Stomach (tissue), 9 donors: Measurements from ENCODE around the gene MOB2. TPM values are rescaled to one million over a fixed set of nuclear protein-coding genes. Genes with fewer than 3 reads are reported as not detected.

Experiments used
- DNase-seq, 2 donors: peaks; one replicate each; pipeline versions ENCODE4 v3.0.0 to v3.0.0-alpha.2; 2013 to 2019
- H3K27ac ChIP-seq, 5 donors: fragments of 200-600 bp in 4 of 5; sonication (generic) in 4 of 5; one replicate each; pipeline ENCODE4 v1.5.1; 2013 to 2019; ENCODE audit warnings: mild to moderate bottlenecking in 1 of 5, moderate library complexity in 1 of 5
- H3K27me3 ChIP-seq, 3 donors: fragments of 200-600 bp; sonication (generic); one replicate each; pipeline ENCODE4 v1.5.1; 2017 to 2019; ENCODE audit warnings: mixed run types in 1 of 3
- H3K36me3 ChIP-seq, 4 donors: fragments of 200-600 bp; sonication (generic); 1 replicate in 3 of 4; 2 replicates in 1 of 4; pipeline ENCODE4 v1.5.1; 2016 to 2019
- H3K4me1 ChIP-seq, 4 donors: fragments of 200-600 bp; sonication (generic); one replicate each; pipeline ENCODE4 v1.5.1; 2016 to 2019
- H3K4me3 ChIP-seq, 4 donors: fragments of 200-600 bp; sonication (generic) in 3 of 4; one replicate each; pipeline ENCODE4 v1.5.1; 2016 to 2019; ENCODE audit warnings: mild to moderate bottlenecking in 1 of 4
- H3K9me3 ChIP-seq, 4 donors: fragments of 200-600 bp; sonication (generic); one replicate each; pipeline ENCODE4 v1.5.1; 2016 to 2019
- EP300 ChIP-seq: sonication (generic); formaldehyde crosslinking; IDR thresholded peaks from one replicate; pipeline ENCODE4 v1.6.1; 2017; ENCODE audit warnings: antibody characterized with exemption
- POLR2A ChIP-seq, 4 donors: fragments of 450-650 bp; IDR thresholded peaks; one replicate each; pipeline ENCODE4 v1.6.1; 2016; ENCODE audit warnings: antibody characterized with exemption in 4 of 4, control low read depth in 2 of 4, mild to moderate bottlenecking in 1 of 4, moderate library complexity in 1 of 4
- POLR2AphosphoS5 ChIP-seq, 3 donors: sonication (generic); formaldehyde crosslinking; IDR thresholded peaks; one replicate each; pipeline ENCODE4 v1.6.1; 2016; ENCODE audit warnings: antibody characterized with exemption in 3 of 3
- WGBS, 5 donors: extraction: QIAGEN DNeasy Blood & Tissue Kit in 3 of 5; methylation state at CpG; one replicate each; pipeline versions ENCODE4 v1.1.5 to v1.1.7; 2013 to 2018; 5-methylcytosine and 5-hydroxymethylcytosine counted together
- intact Hi-C: fragments of 100-400 bp; cut with DNase I; formaldehyde crosslinking; loops from one replicate; pipeline ENCODE4 v1.15.1; 2023; ENCODE audit warnings: low total_unique reads
- polyA plus RNA-seq, 3 donors: library from polyadenylated mRNA; stranded (reverse); fragments of 200-250 nt; gene quantifications; one replicate each; pipeline ENCODE4 v1.2.3, GENCODE V29; 2013
- total RNA-seq, 5 donors: library from RNA; depleted of rRNA; stranded (reverse); fragments of >200 nt; gene quantifications; one replicate each; pipeline versions ENCODE4 v1.1.0 to v1.2.3, GENCODE V29; 2014 to 2016
- TF ChIP-seq, protein P1 (sequence below), 7 experiments: fragments of 450-650 bp in 4 of 7; fragments of 200-600 bp in 3 of 7; sonication (generic) in 3 of 7; IDR thresholded peaks; one replicate each; pipeline ENCODE4 v1.5.1; 2016 to 2019; ENCODE audit warnings: antibody characterized with exemption in 7 of 7, control low read depth in 2 of 7, mild to moderate bottlenecking in 1 of 7
- donor health status: healthy with polysubstance abuse.
- donor health status: Bipolar disorder and iron deficiency.
- donor health status: healthy.

Gene MOB2
- total and polyA plus RNA-seq, 8 donors, result 11.3 to 46.3 (median 27.3) TPM

DNA sequence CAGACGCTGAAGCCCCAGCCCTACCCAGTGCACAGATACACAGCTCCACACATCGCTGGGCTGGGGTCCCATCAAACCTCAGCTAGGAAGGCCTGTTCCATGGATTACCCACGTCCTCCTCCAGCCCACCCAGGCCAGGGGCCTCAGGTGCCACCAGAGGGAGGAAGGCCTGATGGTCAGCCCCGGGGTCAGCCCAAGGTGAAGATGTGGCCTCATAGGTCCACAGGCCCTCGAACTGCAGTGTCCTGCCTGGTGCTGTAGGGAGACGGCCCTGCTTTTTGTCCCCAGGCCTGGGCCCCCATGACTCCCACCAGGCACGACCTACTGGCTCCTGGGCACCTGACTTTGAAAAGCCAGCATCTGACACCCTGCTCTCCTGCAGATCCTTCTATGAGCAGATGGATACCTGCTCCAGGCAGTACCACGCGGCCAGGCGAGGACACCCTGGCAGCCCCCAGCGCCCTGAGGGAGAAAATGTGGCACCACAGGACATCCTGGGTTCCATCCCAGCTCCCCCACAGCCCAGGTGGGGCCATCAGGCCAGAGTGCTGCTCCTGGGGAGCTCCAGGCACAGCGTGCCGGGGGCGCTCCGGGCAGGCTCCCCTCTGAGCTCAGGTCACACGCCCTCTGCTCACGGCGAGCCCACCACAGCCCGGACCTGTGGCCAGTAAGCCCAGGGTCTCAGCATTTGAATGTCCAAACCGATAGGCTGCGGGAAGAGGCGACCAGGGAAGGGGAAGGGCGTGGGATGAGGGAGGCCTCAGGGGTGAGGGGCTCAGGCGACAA lies 15.8 kb upstream of the MOB2 start:
- Histone ChIP-seq H3K9me3 (no peaks in the 10 kb centered on the region), H3K4me3 (no peak overlapping the region), H3K27ac (no peak overlapping the region), H3K36me3 (peaks cover 0 to 20% (median 17%) of the 10 kb centered on the region in 4 donors), H3K27me3 (no peaks in the 10 kb centered on the region), H3K4me1 (peaks cover 18 to 76% (median 61%) of the 10 kb centered on the region in 4 donors)
- 82 to 93% (median 91%) methylated on average over 13 to 24 of the region's 24 CpGs for WGBS, 5 donors
- intact Hi-C loops, result no loop called here
- no peak for DNase-seq
- TF ChIP-seq POLR2AphosphoS5 (IDR thresholded peaks at IDR 0.05) (no peak), EP300 (no peak), POLR2A (IDR thresholded peaks at IDR 0.05) (no peak)
- TF ChIP-seq, protein P1, sequence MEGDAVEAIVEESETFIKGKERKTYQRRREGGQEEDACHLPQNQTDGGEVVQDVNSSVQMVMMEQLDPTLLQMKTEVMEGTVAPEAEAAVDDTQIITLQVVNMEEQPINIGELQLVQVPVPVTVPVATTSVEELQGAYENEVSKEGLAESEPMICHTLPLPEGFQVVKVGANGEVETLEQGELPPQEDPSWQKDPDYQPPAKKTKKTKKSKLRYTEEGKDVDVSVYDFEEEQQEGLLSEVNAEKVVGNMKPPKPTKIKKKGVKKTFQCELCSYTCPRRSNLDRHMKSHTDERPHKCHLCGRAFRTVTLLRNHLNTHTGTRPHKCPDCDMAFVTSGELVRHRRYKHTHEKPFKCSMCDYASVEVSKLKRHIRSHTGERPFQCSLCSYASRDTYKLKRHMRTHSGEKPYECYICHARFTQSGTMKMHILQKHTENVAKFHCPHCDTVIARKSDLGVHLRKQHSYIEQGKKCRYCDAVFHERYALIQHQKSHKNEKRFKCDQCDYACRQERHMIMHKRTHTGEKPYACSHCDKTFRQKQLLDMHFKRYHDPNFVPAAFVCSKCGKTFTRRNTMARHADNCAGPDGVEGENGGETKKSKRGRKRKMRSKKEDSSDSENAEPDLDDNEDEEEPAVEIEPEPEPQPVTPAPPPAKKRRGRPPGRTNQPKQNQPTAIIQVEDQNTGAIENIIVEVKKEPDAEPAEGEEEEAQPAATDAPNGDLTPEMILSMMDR (IDR thresholded peaks at IDR 0.05), result no peak

- intact Hi-C loops, result no loop called here
- Histone ChIP-seq H3K4me3 (no peak overlapping the region), H3K27me3 (no peaks in the 10 kb centered on the region), H3K27ac (no peak overlapping the region), H3K9me3 (no peaks in the 10 kb centered on the region), H3K36me3 (peaks cover 0 to 20% (median 17%) of the 10 kb centered on the region in 4 donors), H3K4me1 (peaks cover 19 to 73% (median 57%) of the 10 kb centered on the region in 4 donors)
- DNase-seq, result no peak
- TF ChIP-seq POLR2A (IDR thresholded peaks at IDR 0.05), result no peak
- TF ChIP-seq, protein P1 (IDR thresholded peaks at IDR 0.05), result no peak
- TF ChIP-seq POLR2AphosphoS5 (IDR thresholded peaks at IDR 0.05), result no peak
- no peak for TF ChIP-seq EP300
- 83 to 94% (median 85%) methylated on average over 25 of the region's 25 CpGs for WGBS, 5 donors
These were observed 15.0 kb upstream of the MOB2 start for GRCh38 chr11:1501421-1502167.

DNA sequence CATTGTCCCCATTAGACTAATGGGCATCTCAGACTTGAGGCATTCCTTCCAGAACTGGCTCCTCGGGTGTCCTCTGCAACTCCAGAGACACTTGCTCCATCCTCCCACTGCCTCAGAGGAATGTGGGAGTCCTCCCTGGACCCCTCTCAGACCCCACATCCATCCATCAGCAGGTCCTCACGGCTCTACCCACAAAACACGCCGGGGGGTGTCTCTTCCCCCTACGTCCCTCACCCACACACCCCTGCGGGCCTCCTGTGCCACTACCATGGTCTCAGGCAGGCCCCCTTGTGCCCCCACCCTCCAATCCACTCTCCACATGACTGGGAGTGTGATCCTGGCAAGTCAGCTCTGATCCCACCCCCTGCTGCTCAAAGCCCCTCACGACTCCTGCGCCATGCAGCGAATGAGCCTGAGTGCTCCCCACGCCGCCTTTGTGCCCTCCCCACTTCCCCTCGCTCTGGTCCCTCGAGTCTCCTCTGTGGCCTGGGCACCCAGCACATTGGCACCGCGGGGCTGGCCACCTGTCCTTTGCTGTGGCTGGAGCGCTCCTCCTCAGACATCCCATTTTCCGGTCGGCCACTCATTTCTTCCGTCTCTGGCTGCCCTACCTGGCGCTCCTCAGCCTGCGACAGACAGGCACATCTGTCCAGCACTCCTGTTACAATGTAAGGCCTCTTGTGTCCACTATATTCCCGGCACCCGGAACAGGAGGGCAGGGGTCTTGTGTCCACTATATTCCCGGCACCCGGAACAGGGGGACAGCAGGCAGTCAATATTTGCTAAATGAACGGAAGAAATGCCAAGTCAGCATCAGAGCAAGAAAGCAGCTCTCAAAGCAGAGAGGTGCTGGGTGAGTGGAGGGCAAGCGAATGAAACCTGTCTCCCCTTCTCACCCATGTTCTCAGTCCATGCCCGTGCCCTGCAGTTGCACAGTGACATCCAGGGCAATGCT lies 14.2 kb upstream of the MOB2 start:
- Histone ChIP-seq H3K4me1 (peaks cover 25 to 73% (median 54%) of the 10 kb centered on the region in 4 donors), H3K27me3 (no peaks in the 10 kb centered on the region), H3K4me3 (no peak overlapping the region), H3K27ac (no peak overlapping the region), H3K9me3 (no peaks in the 10 kb centered on the region), H3K36me3 (peaks cover 0 to 20% (median 17%) of the 10 kb centered on the region in 4 donors)
- intact Hi-C loops, result no loop called here
- no peak for DNase-seq
- WGBS, 5 donors, result 89 to 94% (median 90%) methylated on average over 28 of the region's 28 CpGs
- TF ChIP-seq EP300 (no peak), POLR2AphosphoS5 (IDR thresholded peaks at IDR 0.05) (no peak), POLR2A (IDR thresholded peaks at IDR 0.05) (no peak)
- TF ChIP-seq, protein P1 (IDR thresholded peaks at IDR 0.05), result no peak

GRCh38 chr11:1499899-1500298 lies 13.3 kb upstream of the MOB2 start:
- WGBS, 5 donors, result 90 to 98% (median 96%) methylated on average over 14 of the region's 14 CpGs
- no peaks in the 10 kb centered on the region for H3K9me3 ChIP-seq
- intact Hi-C loops, result no loop called here
- DNase-seq, result no peak
- peaks cover 0 to 20% (median 17%) of the 10 kb centered on the region in 4 donors for H3K36me3 ChIP-seq
- no peak overlapping the region for H3K27ac ChIP-seq
- no peaks in the 10 kb centered on the region for H3K27me3 ChIP-seq
- H3K4me1 ChIP-seq, result peaks cover 25 to 66% (median 48%) of the 10 kb centered on the region in 4 donors
- TF ChIP-seq POLR2A (IDR thresholded peaks at IDR 0.05) (no peak), POLR2AphosphoS5 (IDR thresholded peaks at IDR 0.05) (no peak), EP300 (no peak)
- TF ChIP-seq, protein P1 (IDR thresholded peaks at IDR 0.05), result no peak
- no peak overlapping the region for H3K4me3 ChIP-seq
